Tibial nerve (tissue), 4 donors: Measurements from ENCODE around the gene KLHDC4.
"Not testable (repeated sequence)": the region's sequence is repeated elsewhere in the genome, so short reads cannot be mapped to it uniquely, and the experiment has no call there.

ENCODE experiments used
- EP300 ChIP-seq, 2 donors: sonication (generic); formaldehyde crosslinking; IDR thresholded peaks; one replicate each; pipeline ENCODE4 v1.6.1; 2017; ENCODE audit warnings: antibody characterized with exemption in 2 of 2, mild to moderate bottlenecking in 1 of 2
- POLR2A ChIP-seq, 2 donors: fragments of 450-650 bp; IDR thresholded peaks; one replicate each; pipeline ENCODE4 v1.6.1; 2017; ENCODE audit warnings: antibody characterized with exemption in 2 of 2, mild to moderate bottlenecking in 2 of 2, moderate library complexity in 2 of 2
- TF ChIP-seq, protein P1 (sequence below), 5 experiments: fragments of 200-600 bp in 3 of 5; fragments of 450-650 bp in 2 of 5; sonication (generic) in 3 of 5; IDR thresholded peaks; one replicate each; pipeline ENCODE4 v1.5.1; 2016 to 2019; ENCODE audit warnings: antibody characterized with exemption in 5 of 5, mild to moderate bottlenecking in 3 of 5, moderate library complexity in 2 of 5

DNA sequence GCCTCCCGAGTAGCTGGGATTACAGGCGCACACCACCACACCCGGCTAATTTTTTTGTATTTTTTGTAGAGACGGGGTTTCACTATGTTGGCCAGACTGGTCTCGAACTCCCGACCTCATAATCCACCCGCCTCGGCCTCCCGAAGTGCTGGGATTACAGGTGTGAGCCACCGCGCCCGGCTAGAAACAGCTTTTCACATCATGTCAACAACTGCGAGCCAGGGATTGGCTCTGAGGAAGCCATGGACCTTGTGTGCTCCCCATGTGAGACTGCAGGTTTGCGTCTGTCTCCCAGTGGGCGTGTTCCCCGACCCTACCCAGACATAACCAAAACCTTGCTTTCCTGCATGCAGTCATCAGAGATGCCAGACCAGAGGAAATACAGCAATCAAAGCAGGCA is 8.1 kb upstream of the KLHDC4 start:
- TF ChIP-seq, protein P1, sequence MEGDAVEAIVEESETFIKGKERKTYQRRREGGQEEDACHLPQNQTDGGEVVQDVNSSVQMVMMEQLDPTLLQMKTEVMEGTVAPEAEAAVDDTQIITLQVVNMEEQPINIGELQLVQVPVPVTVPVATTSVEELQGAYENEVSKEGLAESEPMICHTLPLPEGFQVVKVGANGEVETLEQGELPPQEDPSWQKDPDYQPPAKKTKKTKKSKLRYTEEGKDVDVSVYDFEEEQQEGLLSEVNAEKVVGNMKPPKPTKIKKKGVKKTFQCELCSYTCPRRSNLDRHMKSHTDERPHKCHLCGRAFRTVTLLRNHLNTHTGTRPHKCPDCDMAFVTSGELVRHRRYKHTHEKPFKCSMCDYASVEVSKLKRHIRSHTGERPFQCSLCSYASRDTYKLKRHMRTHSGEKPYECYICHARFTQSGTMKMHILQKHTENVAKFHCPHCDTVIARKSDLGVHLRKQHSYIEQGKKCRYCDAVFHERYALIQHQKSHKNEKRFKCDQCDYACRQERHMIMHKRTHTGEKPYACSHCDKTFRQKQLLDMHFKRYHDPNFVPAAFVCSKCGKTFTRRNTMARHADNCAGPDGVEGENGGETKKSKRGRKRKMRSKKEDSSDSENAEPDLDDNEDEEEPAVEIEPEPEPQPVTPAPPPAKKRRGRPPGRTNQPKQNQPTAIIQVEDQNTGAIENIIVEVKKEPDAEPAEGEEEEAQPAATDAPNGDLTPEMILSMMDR (IDR thresholded peaks at IDR 0.05), result not testable (repeated sequence)
- not testable (repeated sequence) for TF ChIP-seq POLR2A, EP300 (IDR thresholded peaks at IDR 0.05)
